HCT116 (cell line): ENCODE data around the gene LLCFC1. TPM values are rescaled to one million over a fixed set of nuclear protein-coding genes. Genes with fewer than 3 reads are reported as not detected.

Source experiments
- ATAC-seq: fragments of 200-7000 bp; cut with Tn5 transposase; 2 replicates; pipeline ENCODE4 v1.9.1; 2020; ENCODE audit warnings: mild to moderate bottlenecking, moderate library complexity
- BruUV-seq: library from RNA; stranded (reverse); fragments of 400-500 nt; replicated peaks from 2 replicates; lab custom pipeline; 2021; lab: Mats Ljungman, UMichigan
- CTCF ChIA-PET: fragments of 300-600 bp; sonication (Branson Sonifier 250); formaldehyde crosslinking; loops from one replicate; lab custom pipeline; 2021; ENCODE audit warnings: antibody characterized with exemption; lab: Charles Lee
- POLR2A ChIA-PET: fragments of 300-600, 350-600 bp; sonication (Branson Sonifier 250); formaldehyde crosslinking; loops from one replicate; lab custom pipeline; 2021; ENCODE audit warnings: antibody characterized with exemption; lab: Charles Lee
- RAD21 ChIA-PET, 2 experiments: fragments of 300-600 bp; sonication (Branson Sonifier 250); formaldehyde crosslinking; loops; one replicate each; lab custom pipeline; 2023; ENCODE audit warnings: low total read pairs in 2 of 2; ENCODE audit not compliant: uncharacterized antibody in 2 of 2, unreplicated experiment in 2 of 2, low non-redundant PET in 1 of 2; lab: Charles Lee
- DNase-seq: peaks from one replicate; pipeline ENCODE4 v3.0.0-alpha.2; 2010; ENCODE audit warnings: low read depth, low spot score
- H2AFZ ChIP-seq: fragments of 200-600 bp; shearing (Covaris generic), sonication (generic); 2 replicates; pipeline ENCODE4 v1.6.1; 2017; ENCODE audit warnings: low read depth, mixed run types, mixed read lengths, antibody characterized with exemption, low read length; ENCODE audit not compliant: poor library complexity, severe bottlenecking
- H3K27ac ChIP-seq: 2 replicates; pipeline ENCODE4 v1.5.1; 2012; ENCODE audit warnings: low read depth, low read length
- H3K27me3 ChIP-seq: fragments of 200-600 bp; sonication (generic); 2 replicates; pipeline ENCODE4 v1.6.1; 2016; ENCODE audit warnings: mixed run types, low read length, mixed read lengths; ENCODE audit not compliant: insufficient read depth
- H3K36me3 ChIP-seq, 2 experiments: fragments of 200-500 bp in 1 of 2; fragments of 200-600 bp in 1 of 2; sonication (Bioruptor generic) in 1 of 2; sonication (generic) in 1 of 2; 2 replicates each; pipeline versions ENCODE4 v1.5.1 to v1.6.1; 2014 to 2016; ENCODE audit warnings: low read length in 2 of 2, inconsistent platforms in 1 of 2, mixed read lengths in 1 of 2, mixed run types in 1 of 2; ENCODE audit not compliant: insufficient read depth in 2 of 2, control insufficient read depth in 1 of 2
- H3K4me1 ChIP-seq, 2 experiments: fragments of 200-600 bp in 1 of 2; sonication (generic) in 1 of 2; 2 replicates each; pipeline versions ENCODE4 v1.5.1 to v1.6.1; 2012 to 2017; ENCODE audit warnings: low read length in 2 of 2, inconsistent platforms in 1 of 2, mild to moderate bottlenecking in 1 of 2, mixed read lengths in 1 of 2, mixed run types in 1 of 2, moderate library complexity in 1 of 2; ENCODE audit not compliant: insufficient read depth in 2 of 2, control insufficient read depth in 1 of 2
- H3K4me2 ChIP-seq: fragments of 200-600 bp; sonication (generic); 2 replicates; pipeline ENCODE4 v1.6.1; 2017; ENCODE audit warnings: mixed run types, low read length, mixed read lengths
- H3K4me3 ChIP-seq, 2 experiments: fragments of 200-600 bp in 1 of 2; sonication (generic) in 1 of 2; replicated peaks in 1 of 2; 2 replicates each; pipeline ENCODE4 v1.5.1; 2011 to 2016; ENCODE audit warnings: low read length in 2 of 2, control low read depth in 1 of 2, low read depth in 1 of 2, mild to moderate bottlenecking in 1 of 2, mixed read lengths in 1 of 2, mixed run types in 1 of 2
- H3K79me2 ChIP-seq: fragments of 200-600 bp; sonication (generic); 2 replicates; pipeline ENCODE4 v1.6.1; 2017; ENCODE audit warnings: mild to moderate bottlenecking, mixed run types, low read length, moderate library complexity, mixed read lengths; ENCODE audit not compliant: insufficient read depth
- H3K9ac ChIP-seq: fragments of 200-600 bp; sonication (generic); 2 replicates; pipeline ENCODE4 v1.6.1; 2016; ENCODE audit warnings: low read length, mixed read lengths
- H3K9me2 ChIP-seq: fragments of 200-600 bp; sonication (generic), shearing (Covaris generic); 2 replicates; pipeline ENCODE4 v1.6.1; 2017; ENCODE audit warnings: mixed run types, mild to moderate bottlenecking, moderate library complexity; ENCODE audit not compliant: insufficient read depth
- H3K9me3 ChIP-seq, 2 experiments: fragments of 200-500 bp in 1 of 2; fragments of 200-600 bp in 1 of 2; sonication (Bioruptor generic) in 1 of 2; sonication (generic) in 1 of 2; 2 replicates each; pipeline ENCODE4 v1.6.1; 2014 to 2017; ENCODE audit warnings: low read length in 2 of 2, mixed read lengths in 2 of 2, inconsistent platforms in 1 of 2, low read depth in 1 of 2, mild to moderate bottlenecking in 1 of 2, mixed run types in 1 of 2, moderate library complexity in 1 of 2; ENCODE audit not compliant: control insufficient read depth in 1 of 2, insufficient read depth in 1 of 2
- H4K20me1 ChIP-seq: fragments of 200-600 bp; sonication (generic), shearing (Covaris generic); 2 replicates; pipeline ENCODE4 v1.6.1; 2017; ENCODE audit warnings: mixed run types, mild to moderate bottlenecking, moderate library complexity; ENCODE audit not compliant: insufficient read depth
- CEBPB ChIP-seq: IDR thresholded peaks from 2 replicates; pipeline ENCODE4 v1.6.1; 2012; ENCODE audit warnings: low read depth
- EGR1 ChIP-seq: IDR thresholded peaks from 2 replicates; pipeline ENCODE4 v1.6.1; 2012; ENCODE audit warnings: low read depth
- FOSL1 ChIP-seq: IDR thresholded peaks from 2 replicates; pipeline ENCODE4 v1.6.1; 2012; ENCODE audit warnings: low read depth
- JUND ChIP-seq: IDR thresholded peaks from 2 replicates; pipeline ENCODE4 v1.6.1; 2012
- POLR2A ChIP-seq: IDR thresholded peaks from 2 replicates; pipeline ENCODE4 v1.7.0; 2011; ENCODE audit warnings: borderline replicate concordance; ENCODE audit not compliant: insufficient read depth, insufficient read length; ENCODE audit errors: extremely low read depth
- POLR2AphosphoS5 ChIP-seq: IDR thresholded peaks from 2 replicates; pipeline ENCODE4 v1.6.1; 2011; ENCODE audit warnings: mild to moderate bottlenecking, low read depth, low read length, moderate library complexity
- SP1 ChIP-seq: IDR thresholded peaks from 2 replicates; pipeline ENCODE4 v1.6.1; 2012; ENCODE audit warnings: low read depth
- YY1 ChIP-seq: IDR thresholded peaks from 2 replicates; pipeline ENCODE4 v1.6.1; 2011; ENCODE audit warnings: low read length, low read depth, moderate library complexity, mild to moderate bottlenecking; ENCODE audit not compliant: insufficient replicate concordance; ENCODE audit errors: extremely low read depth
- ZNF274 ChIP-seq: fragments of 200-500 bp; sonication (Bioruptor generic); IDR thresholded peaks from 2 replicates; pipeline ENCODE4 v1.6.1; 2014; ENCODE audit warnings: mild to moderate bottlenecking, low read depth, low read length, inconsistent platforms
- intact Hi-C: fragments of 100-400 bp; cut with micrococcal nuclease; formaldehyde crosslinking; loops from 2 replicates; pipeline ENCODE4 v1.10.0; 2022
- total RNA-seq: library from RNA; stranded (reverse); gene quantifications from one replicate; pipeline ENCODE4 v1.2.1, GENCODE V29; 2021; ENCODE audit not compliant: unreplicated experiment
- TF ChIP-seq, protein P1 (sequence below): IDR thresholded peaks from 2 replicates; pipeline ENCODE4 v1.6.1; 2012; ENCODE audit warnings: low read depth
- TF ChIP-seq, protein P2 (sequence below): IDR thresholded peaks from 2 replicates; pipeline ENCODE4 v1.6.1; 2012

LLCFC1 gene
- total RNA-seq, 1 experiment from 2014 or later = not detected

DNA sequence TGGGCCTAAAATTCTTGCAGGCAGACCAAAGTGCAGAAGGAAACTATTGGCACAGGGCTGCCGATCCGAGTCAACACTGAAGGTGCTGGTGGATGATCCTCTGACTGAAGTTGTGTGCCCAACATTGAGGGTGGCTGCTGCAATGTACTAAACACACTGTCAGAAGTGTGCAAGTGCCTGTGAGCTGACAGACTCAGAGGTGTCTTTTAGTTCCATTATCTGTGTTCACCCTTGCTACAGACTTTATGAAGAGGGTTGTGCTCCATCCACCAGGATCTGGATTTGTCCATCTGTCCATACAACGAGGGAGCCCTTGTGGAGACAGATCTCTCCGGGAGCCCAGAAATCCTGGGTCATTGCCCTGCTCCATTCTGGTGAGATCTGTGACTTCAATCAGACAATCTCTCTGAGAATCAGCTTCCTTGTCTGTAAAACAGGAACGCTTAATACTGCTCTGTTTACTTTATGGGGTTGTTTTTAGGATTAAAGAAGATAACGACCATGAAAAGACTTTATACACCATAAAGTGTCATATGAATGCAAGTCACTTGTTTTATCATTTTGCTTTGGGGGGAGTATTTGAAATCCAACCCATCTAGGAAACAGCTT, 44.2 kb upstream of the LLCFC1 start (continued):
- no peak for TF ChIP-seq POLR2A
- no peak for TF ChIP-seq SP1
- TF ChIP-seq JUND = no peak
- no peak for TF ChIP-seq EGR1
- TF ChIP-seq FOSL1 = no peak
- TF ChIP-seq, protein P1, sequence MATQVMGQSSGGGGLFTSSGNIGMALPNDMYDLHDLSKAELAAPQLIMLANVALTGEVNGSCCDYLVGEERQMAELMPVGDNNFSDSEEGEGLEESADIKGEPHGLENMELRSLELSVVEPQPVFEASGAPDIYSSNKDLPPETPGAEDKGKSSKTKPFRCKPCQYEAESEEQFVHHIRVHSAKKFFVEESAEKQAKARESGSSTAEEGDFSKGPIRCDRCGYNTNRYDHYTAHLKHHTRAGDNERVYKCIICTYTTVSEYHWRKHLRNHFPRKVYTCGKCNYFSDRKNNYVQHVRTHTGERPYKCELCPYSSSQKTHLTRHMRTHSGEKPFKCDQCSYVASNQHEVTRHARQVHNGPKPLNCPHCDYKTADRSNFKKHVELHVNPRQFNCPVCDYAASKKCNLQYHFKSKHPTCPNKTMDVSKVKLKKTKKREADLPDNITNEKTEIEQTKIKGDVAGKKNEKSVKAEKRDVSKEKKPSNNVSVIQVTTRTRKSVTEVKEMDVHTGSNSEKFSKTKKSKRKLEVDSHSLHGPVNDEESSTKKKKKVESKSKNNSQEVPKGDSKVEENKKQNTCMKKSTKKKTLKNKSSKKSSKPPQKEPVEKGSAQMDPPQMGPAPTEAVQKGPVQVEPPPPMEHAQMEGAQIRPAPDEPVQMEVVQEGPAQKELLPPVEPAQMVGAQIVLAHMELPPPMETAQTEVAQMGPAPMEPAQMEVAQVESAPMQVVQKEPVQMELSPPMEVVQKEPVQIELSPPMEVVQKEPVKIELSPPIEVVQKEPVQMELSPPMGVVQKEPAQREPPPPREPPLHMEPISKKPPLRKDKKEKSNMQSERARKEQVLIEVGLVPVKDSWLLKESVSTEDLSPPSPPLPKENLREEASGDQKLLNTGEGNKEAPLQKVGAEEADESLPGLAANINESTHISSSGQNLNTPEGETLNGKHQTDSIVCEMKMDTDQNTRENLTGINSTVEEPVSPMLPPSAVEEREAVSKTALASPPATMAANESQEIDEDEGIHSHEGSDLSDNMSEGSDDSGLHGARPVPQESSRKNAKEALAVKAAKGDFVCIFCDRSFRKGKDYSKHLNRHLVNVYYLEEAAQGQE = no peak
- TF ChIP-seq, protein P2, sequence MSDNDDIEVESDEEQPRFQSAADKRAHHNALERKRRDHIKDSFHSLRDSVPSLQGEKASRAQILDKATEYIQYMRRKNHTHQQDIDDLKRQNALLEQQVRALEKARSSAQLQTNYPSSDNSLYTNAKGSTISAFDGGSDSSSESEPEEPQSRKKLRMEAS = no peak
- no peak for TF ChIP-seq YY1

DNA sequence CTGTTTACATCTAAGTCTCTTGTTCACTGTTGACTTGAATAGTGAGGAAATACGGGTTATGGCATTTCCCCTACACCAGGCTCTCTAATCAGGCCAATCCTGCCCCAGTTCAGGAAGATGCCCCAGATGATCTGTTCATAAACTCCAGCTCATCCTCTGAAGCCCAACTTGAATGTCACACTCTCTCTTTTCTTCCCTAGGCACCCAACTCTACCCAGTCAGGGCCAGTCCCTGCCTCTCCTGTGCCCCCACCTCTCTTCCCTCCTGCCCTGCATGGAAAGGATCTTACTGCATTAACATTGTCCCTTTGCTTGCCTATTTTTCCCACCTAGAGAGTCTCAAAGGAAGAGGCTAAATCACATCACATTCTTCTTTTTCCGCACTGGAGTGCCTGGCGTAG, 43.1 kb upstream of the LLCFC1 start:
- RAD21 ChIA-PET = no interaction called here
- intact Hi-C loops = no loop called here
- Histone ChIP-seq H3K27ac (no peak overlapping the region), H3K4me2 (no peak overlapping the region), H3K4me1 (no peaks in the 10 kb centered on the region), H3K9ac (no peak overlapping the region), H3K9me2 (no peaks in the 10 kb centered on the region), H3K9me3 (no peaks in the 10 kb centered on the region), H4K20me1 (no peaks in the 10 kb centered on the region), H2AFZ (no peak overlapping the region), H3K79me2 (no peaks in the 10 kb centered on the region), H3K27me3 (peaks cover 29% of the 10 kb centered on the region), H3K36me3 (no peaks in the 10 kb centered on the region), H3K4me3 (no peak overlapping the region)
- no TSS peak for BruUV-seq
- CTCF ChIA-PET = no interaction called here
- POLR2A ChIA-PET = no interaction called here
- TF ChIP-seq POLR2A (no peak), POLR2AphosphoS5 (no peak), CEBPB (no peak), SP1 (no peak), ZNF274 (no peak)
- TF ChIP-seq, protein P1 = no peak
- no peak for DNase-seq
- no peak for ATAC-seq
